HepG2 (cell line): ENCODE data around the gene POLA2. TPM values are rescaled to one million over a fixed set of nuclear protein-coding genes. Genes with fewer than 3 reads are reported as not detected.
A peak's percentile ranks its signal among the peaks of the same experiment; 100 is the strongest.

Source experiments
- ATAC-seq: fragments of 200-7000 bp; cut with Tn5 transposase; 3 replicates; pipeline ENCODE4 v1.9.1; 2020; ENCODE audit warnings: mild to moderate bottlenecking, moderate library complexity
- BruUV-seq: library from RNA; stranded (reverse); fragments of 400-500 nt; replicated peaks from 2 replicates; lab custom pipeline; 2021; lab: Mats Ljungman, UMichigan
- CTCF ChIA-PET: fragments of 300-600 bp; formaldehyde crosslinking; extraction: SDS; loops from one replicate; lab custom pipeline; 2021; ENCODE audit warnings: low total read pairs, inconsistent platforms, low intra/inter-chr PET ratio; lab: Yijun Ruan, JAX
- POLR2A ChIA-PET: fragments of 350-600 bp; sonication (Branson Sonifier 250); formaldehyde crosslinking; loops from one replicate; lab custom pipeline; 2020; ENCODE audit warnings: antibody characterized with exemption, inconsistent platforms; lab: Yijun Ruan, JAX
- DNase-seq: peaks from one replicate; pipeline ENCODE4 v3.0.0-alpha.2; 2015; ENCODE audit warnings: low spot score
- FAIRE-seq: peaks from 3 replicates; lab custom pipeline; 2011; peaks lifted over from hg19 to GRCh38; lab: Jason Lieb, UNC
- H2AFZ ChIP-seq: one replicate; pipeline ENCODE4 v1.6.1; 2011; ENCODE audit warnings: low read length, inconsistent platforms
- H3K27ac ChIP-seq: fragments of 300-600 bp; 3 replicates; pipeline ENCODE4 v1.8.0; 2011; ENCODE audit warnings: mixed run types, mild to moderate bottlenecking, mixed read lengths, low read length, inconsistent platforms; ENCODE audit not compliant: insufficient read depth; ENCODE audit errors: extremely low read length
- H3K27me3 ChIP-seq, 2 experiments: fragments of 200-600 bp in 1 of 2; 2 replicates in 1 of 2; 3 replicates in 1 of 2; pipeline versions ENCODE4 v1.6.0 to v1.8.0; 2011; ENCODE audit warnings: low read length in 2 of 2, mild to moderate bottlenecking in 2 of 2, moderate library complexity in 2 of 2, inconsistent platforms in 1 of 2; ENCODE audit not compliant: insufficient read depth in 2 of 2, control insufficient read depth in 1 of 2
- H3K36me3 ChIP-seq, 2 experiments: fragments of 200-600 bp in 1 of 2; replicated peaks in 1 of 2; 2 replicates in 1 of 2; 3 replicates in 1 of 2; pipeline versions ENCODE4 v1.5.1 to v1.8.0; 2011; ENCODE audit warnings: low read length in 2 of 2, inconsistent platforms in 1 of 2; ENCODE audit not compliant: insufficient read depth in 2 of 2, control insufficient read depth in 1 of 2
- H3K4me1 ChIP-seq: 2 replicates; pipeline ENCODE4 v1.5.1; 2012; ENCODE audit warnings: low read length, inconsistent platforms; ENCODE audit not compliant: insufficient read depth
- H3K4me2 ChIP-seq: 2 replicates; pipeline ENCODE4 v1.6.0; 2011; ENCODE audit warnings: low read depth, low read length, inconsistent platforms
- H3K4me3 ChIP-seq, 3 experiments: fragments of 200-600 bp in 1 of 3; sonication (generic), shearing (Covaris generic) in 1 of 3; replicated peaks in 1 of 3; 2 replicates each; pipeline ENCODE4 v1.5.1; 2011 to 2016; ENCODE audit warnings: low read length in 3 of 3, inconsistent platforms in 2 of 3, low read depth in 2 of 3, mild to moderate bottlenecking in 2 of 3, control low read depth in 1 of 3, mixed read lengths in 1 of 3; ENCODE audit not compliant: insufficient read depth in 1 of 3
- H3K79me2 ChIP-seq: one replicate; pipeline ENCODE4 v1.6.1; 2011; ENCODE audit warnings: low read length, inconsistent platforms; ENCODE audit not compliant: insufficient read depth
- H3K9ac ChIP-seq: 2 replicates; pipeline ENCODE4 v1.6.0; 2011; ENCODE audit warnings: mild to moderate bottlenecking, low read depth, low read length, inconsistent platforms; ENCODE audit not compliant: insufficient read depth
- H3K9me3 ChIP-seq: 2 replicates; pipeline ENCODE4 v1.5.1; 2012; ENCODE audit warnings: mild to moderate bottlenecking, low read length
- H4K20me1 ChIP-seq: 2 replicates; pipeline ENCODE4 v1.6.0; 2011; ENCODE audit warnings: inconsistent platforms, mild to moderate bottlenecking, low read length, moderate library complexity; ENCODE audit not compliant: insufficient read depth
- AGO2 ChIP-seq: fragments of 200-400 bp; formaldehyde crosslinking; optimal IDR thresholded peaks from 2 replicates; pipeline ENCODE3; 2017; ENCODE audit warnings: mild to moderate bottlenecking, low read depth, low read length, moderate library complexity
- ARID4A ChIP-seq: sonication (generic); formaldehyde crosslinking; IDR thresholded peaks from 2 replicates; pipeline ENCODE4 v1.5.0; 2020; ENCODE audit warnings: mild to moderate bottlenecking, missing genetic modification reagents, borderline replicate concordance
- ARID5B ChIP-seq: IDR thresholded peaks from 2 replicates; pipeline ENCODE4 v1.4.0; 2020; ENCODE audit warnings: mild to moderate bottlenecking, missing genetic modification reagents
- MXI1 ChIP-seq: IDR thresholded peaks from 3 replicates; pipeline ENCODE4 v1.6.1; 2012; ENCODE audit warnings: low read depth, low read length, inconsistent platforms, borderline replicate concordance
- NCOA5 ChIP-seq: sonication (generic); formaldehyde crosslinking; IDR thresholded peaks from 2 replicates; pipeline ENCODE4 v1.4.0; 2020; ENCODE audit warnings: missing genetic modification reagents
- PAWR ChIP-seq: sonication (generic); formaldehyde crosslinking; IDR thresholded peaks from 2 replicates; pipeline ENCODE4 v1.4.0; 2020; ENCODE audit warnings: missing genetic modification reagents, mild to moderate bottlenecking, borderline replicate concordance
- POLR2A ChIP-seq, 2 experiments: IDR thresholded peaks; 2 replicates each; pipeline ENCODE4 v1.6.1; 2011; ENCODE audit warnings: low read depth in 2 of 2, low read length in 2 of 2, mild to moderate bottlenecking in 1 of 2, moderate library complexity in 1 of 2; ENCODE audit not compliant: insufficient read depth in 1 of 2
- POLR2G ChIP-seq: fragments of 200-400 bp; formaldehyde crosslinking; IDR thresholded peaks from 2 replicates; pipeline ENCODE4 v1.6.1; 2018; ENCODE audit warnings: mild to moderate bottlenecking, low read depth, low read length, moderate library complexity
- TFE3 ChIP-seq: IDR thresholded peaks from 2 replicates; pipeline ENCODE4 v1.6.1; 2016
- ZNF224 ChIP-seq: sonication (generic); formaldehyde crosslinking; IDR thresholded peaks from 2 replicates; pipeline ENCODE4 v1.5.0; 2020; ENCODE audit warnings: mild to moderate bottlenecking, missing genetic modification reagents
- ZNF326 ChIP-seq: sonication (generic); formaldehyde crosslinking; IDR thresholded peaks from 2 replicates; pipeline ENCODE4 v1.4.0; 2020; ENCODE audit warnings: missing genetic modification reagents, borderline replicate concordance
- ZNF589 ChIP-seq: sonication (generic); formaldehyde crosslinking; conservative IDR thresholded peaks from 2 replicates; pipeline ENCODE4 v1.8.0; 2022; ENCODE audit warnings: mild to moderate bottlenecking, moderate library complexity, missing genetic modification reagents
- WGBS: methylation state at CpG from one replicate; pipeline ENCODE4 v1.1.6; 2017; ENCODE audit warnings: low lambda C conversion rate; 5-methylcytosine and 5-hydroxymethylcytosine counted together
- in situ Hi-C: cut with HindIII; loops from 2 replicates; pipeline ENCODE4 v1.10.0; 2017; ENCODE audit warnings: low pct_unique_long_range_greater_than_20kb; ENCODE audit not compliant: extremely low pct_ligation_motif_present
- intact Hi-C: fragments of 100-400 bp; cut with micrococcal nuclease; formaldehyde crosslinking; loops from one replicate; pipeline ENCODE4 v1.10.0; 2022; ENCODE audit not compliant: unreplicated experiment
- polyA plus RNA-seq, 8 experiments: library from polyadenylated mRNA; depleted of rRNA in 3 of 8; stranded (reverse) in 7 of 8; unstranded in 1 of 8; fragments of >200 nt; fragmentation: Illumina TruSeq in 4 of 8; extraction: Trizol in 4 of 8; gene quantifications; 2 replicates each; pipeline versions ENCODE4 v1.2.1 to v1.2.3, GENCODE V29; 2011 to 2016; ENCODE audit warnings: low read depth in 4 of 8, missing spikeins in 1 of 8, mixed read lengths in 1 of 8; ENCODE audit not compliant: insufficient read depth in 1 of 8
- total RNA-seq, 5 experiments: library from RNA; depleted of rRNA; stranded (reverse); fragments of >200 nt; fragmentation: Illumina TruSeq; extraction: Trizol; gene quantifications; 2 replicates each; pipeline ENCODE4 v1.2.3, GENCODE V29; 2016; ENCODE audit warnings: low read depth in 1 of 5

The POLA2 gene
- total and polyA plus RNA-seq, 2 of the 13 experiments (the other 11 are each of a cell fraction or from before 2014, with no cell fraction given), result 9.7 to 15.6 TPM

GRCh38 chr11:65212226-65212801 is 49.4 kb upstream of the POLA2 start:
- no peaks in the 10 kb centered on the region for H3K79me2 ChIP-seq
- H4K20me1 ChIP-seq, result no peaks in the 10 kb centered on the region
- BruUV-seq, result no TSS peak
- ATAC-seq (no peak), DNase-seq (no peak), FAIRE-seq (no peak)
- intact Hi-C loops (no loop called here), in situ Hi-C loops (no loop called here)
- ChIA-PET CTCF (no interaction called here), POLR2A (no interaction called here)
- no peak overlapping the region for H3K27ac ChIP-seq
- H3K4me1 ChIP-seq, result no peaks in the 10 kb centered on the region
- no peak overlapping the region for H2AFZ ChIP-seq
- no peak overlapping the region for H3K9ac ChIP-seq
- H3K27me3 ChIP-seq, result no peaks in the 10 kb centered on the region
- H3K4me3 ChIP-seq, result no peak overlapping the region
- no peaks in the 10 kb centered on the region for H3K9me3 ChIP-seq
- peaks cover 10 to 25% of the 10 kb centered on the region in 2 experiments; a peak in 4 of 5 replicates for H3K36me3 ChIP-seq
- TF ChIP-seq ZNF224 (CRISPR knock-in tag) (no peak), NCOA5 (CRISPR knock-in tag) (no peak), TFE3 (no peak), ARID5B (CRISPR knock-in tag) (no peak), POLR2A (IDR thresholded peaks at IDR 0.05; ENCODE audit: insufficient read depth in 1 of 2, low read depth in 2 of 2, low read length in 2 of 2) (0 out of 4 replicates have a peak, but pooled peaks of 1 of the 2 experiments have one; percentile 21), ARID4A (CRISPR knock-in tag) (no peak), PAWR (no peak), ZNF326 (CRISPR knock-in tag) (no peak), POLR2G (peak; percentile 28; the same call in 1 of the 2 replicates), MXI1 (no peak), ZNF589 (CRISPR knock-in tag) (no peak), AGO2 (peak; percentile 82)
- 95% methylated on average over 9 of the region's 13 CpGs for WGBS
- H3K4me2 ChIP-seq, result no peak overlapping the region
